ENCODE data around the gene METTL2B.

- TF ChIP-seq POLR2A (IDR thresholded peaks at IDR 0.05; ENCODE audit: low read depth, low read length) (no peak), POLR2AphosphoS5 (IDR thresholded peaks at IDR 0.05; ENCODE audit: low read depth, low read length) (no peak), TAF1 (IDR thresholded peaks at IDR 0.05; ENCODE audit: low read depth, low read length) (no peak), PAX5 (IDR thresholded peaks at IDR 0.05; ENCODE audit: insufficient read depth, low read length, severe bottlenecking) (no peak), POU2F2 (IDR thresholded peaks at IDR 0.05; ENCODE audit: low read depth, low read length) (no peak), SPI1 (IDR thresholded peaks at IDR 0.05; ENCODE audit: low read depth, low read length) (no peak)
Observed at GRCh38 chr7:128448751-128449302, 27.7 kb upstream of the METTL2B start.

Data from GM12891 (cell line).